Activated naive CD4-positive, alpha-beta T cell (primary cell): Measurements from ENCODE around the gene LGI4.
"Not testable (repeated sequence)": the region's sequence is repeated elsewhere in the genome, so short reads cannot be mapped to it uniquely, and the experiment has no call there.

Experiments
- DNase-seq, 4 experiments: peaks; one replicate each; lab custom pipeline; 2025; lab: John Stamatoyannopoulos, UW

Gene LGI4

DNA sequence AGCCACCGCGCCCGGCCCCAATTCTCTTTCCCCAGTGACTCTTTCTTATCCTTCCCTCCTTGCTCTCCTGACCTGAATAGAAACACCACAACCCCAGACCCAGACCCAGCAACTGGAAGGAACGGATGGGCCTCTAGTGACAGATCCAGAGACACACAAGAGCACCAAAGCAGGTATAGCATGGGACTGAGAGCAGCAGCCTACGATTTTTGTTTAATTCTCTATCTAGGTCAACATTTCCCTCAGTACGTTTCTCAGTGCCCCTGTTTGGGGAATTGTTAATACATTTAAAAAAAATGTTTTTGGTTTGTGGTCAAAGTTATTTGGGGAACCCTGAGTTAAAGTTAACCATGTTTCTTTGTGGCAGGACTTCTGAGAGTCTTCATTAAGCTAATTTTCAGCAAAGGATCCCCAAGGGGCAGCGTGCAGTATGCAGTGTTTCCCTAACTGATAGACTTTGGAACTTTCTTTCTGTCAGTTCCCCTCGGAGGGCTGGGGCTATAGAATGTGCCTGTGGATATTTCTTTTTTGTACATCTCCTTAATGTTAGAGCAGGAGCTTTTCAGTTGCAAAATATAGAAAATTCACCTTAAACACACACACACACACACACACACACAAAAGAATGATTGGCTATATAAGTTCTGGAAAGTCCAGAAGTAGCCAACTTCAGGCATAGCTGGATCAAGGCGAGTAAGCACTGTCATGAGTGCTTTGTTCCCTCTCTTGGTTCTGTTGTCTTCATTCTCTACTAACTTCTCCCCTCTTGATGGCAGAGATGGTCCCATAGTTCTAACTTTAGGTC, 26.0 kb upstream of the LGI4 start:
- DNase-seq, result no peak

DNA sequence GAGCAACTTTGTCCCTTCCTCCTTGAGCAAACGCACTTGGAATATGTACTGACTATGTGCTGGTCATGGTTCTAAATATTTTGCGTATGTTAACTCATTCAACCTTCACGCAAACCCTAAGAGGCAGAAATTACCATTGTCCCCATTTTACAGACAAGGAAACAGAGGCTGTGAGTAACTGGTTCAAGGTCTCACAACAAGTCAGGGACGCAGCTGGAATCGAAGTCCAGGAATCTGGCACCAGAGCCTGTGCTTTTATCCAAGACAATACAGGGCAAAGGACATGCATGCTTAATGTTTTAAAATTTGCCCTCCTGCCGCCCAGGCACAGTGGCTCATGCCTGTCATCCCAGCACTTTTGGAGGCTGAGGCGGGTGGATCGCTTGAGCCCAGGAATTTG, 24.7 kb upstream of the LGI4 start:
- DNase-seq, result no peak

DNA sequence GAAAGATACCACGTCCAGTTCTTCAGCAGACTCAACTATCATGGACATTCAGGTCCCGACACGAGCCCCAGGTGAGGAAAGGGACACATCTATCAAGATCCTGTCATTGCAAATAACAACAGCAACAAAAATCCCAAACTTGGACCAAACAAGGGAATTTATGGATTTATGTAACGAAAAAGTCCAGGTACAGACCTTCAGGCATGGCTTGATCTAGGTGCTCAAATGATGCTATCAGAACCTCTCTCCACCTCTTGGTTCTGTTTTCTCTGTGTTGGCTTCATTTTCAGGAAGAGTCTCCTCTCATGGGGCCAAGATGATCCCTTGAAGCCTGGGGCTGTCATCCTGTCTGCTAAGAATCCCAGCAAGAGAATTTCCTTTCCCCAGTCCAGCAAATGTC, 22.6 kb upstream of the LGI4 start:
- DNase-seq, result no peak

DNA sequence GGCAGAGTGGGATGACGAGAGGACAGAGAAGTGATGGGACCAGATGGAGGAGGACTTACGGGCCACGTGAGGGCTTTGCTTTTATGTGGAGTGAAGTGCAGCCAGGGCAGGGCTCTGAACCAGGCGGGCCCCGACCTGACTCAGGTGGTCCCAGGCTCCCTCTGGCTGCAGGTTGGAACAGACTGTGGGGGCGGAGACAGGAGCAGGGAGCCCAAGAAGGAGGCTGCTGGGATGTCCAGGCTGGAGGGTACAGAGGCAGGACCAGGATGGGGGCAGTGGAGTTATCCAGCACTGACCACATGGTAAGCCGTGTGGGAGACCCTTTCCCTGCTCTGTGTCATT, 21.8 kb upstream of the LGI4 start:
- no peak for DNase-seq

DNA sequence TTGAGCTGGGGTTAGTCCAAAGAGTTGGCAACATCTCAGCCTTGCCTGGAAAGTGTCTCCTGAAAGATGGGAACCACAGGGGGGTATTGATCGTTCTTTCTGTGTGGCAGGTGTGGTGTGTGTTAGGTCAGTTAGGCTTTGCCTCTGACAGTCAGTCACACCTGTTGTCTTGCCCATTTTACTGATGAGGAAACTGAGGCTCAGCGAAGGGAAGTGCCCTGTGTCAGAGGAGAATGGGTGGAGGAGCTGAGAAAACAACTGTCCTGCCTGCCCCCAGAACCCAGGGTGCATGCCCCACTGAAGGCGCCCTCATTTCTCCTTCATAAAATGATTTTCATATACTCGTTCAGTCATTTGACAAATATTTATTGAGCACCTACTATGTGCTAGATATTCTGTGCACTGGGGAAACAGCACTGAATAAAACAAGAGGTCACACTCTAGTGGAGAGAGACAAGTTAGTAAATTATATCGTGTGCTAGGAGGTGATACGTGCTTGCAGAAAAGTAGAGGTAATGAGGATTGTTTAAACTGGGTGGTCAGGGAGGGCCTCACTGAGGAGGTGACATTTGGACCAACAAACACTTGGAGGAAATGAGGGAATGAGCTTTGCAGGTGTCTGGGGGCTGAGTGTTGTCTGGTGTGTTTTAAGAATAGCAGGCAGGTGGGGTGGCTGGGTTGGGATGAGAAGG, 21.3 kb upstream of the LGI4 start:
- no peak for DNase-seq

DNA sequence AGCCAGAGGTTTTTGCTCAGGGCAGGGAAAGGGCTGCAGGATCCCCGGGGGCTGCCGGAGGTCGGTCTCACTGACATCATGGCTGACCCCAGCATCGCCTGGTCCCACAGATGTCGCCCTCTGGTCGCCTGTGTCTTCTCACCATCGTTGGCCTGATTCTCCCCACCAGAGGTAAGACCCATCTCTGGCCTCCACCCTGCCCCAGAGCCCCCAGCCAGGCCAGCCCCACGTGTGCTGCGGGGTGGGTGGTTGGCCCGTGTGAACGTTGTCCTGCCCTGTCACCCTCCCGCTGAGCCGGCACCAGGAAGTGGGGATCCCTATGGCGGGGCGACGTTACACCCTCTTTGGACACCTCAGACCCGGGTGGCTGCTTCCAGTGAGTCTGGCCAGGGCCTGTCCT, 20.6 kb upstream of the LGI4 start:
- no peak for DNase-seq

DNA sequence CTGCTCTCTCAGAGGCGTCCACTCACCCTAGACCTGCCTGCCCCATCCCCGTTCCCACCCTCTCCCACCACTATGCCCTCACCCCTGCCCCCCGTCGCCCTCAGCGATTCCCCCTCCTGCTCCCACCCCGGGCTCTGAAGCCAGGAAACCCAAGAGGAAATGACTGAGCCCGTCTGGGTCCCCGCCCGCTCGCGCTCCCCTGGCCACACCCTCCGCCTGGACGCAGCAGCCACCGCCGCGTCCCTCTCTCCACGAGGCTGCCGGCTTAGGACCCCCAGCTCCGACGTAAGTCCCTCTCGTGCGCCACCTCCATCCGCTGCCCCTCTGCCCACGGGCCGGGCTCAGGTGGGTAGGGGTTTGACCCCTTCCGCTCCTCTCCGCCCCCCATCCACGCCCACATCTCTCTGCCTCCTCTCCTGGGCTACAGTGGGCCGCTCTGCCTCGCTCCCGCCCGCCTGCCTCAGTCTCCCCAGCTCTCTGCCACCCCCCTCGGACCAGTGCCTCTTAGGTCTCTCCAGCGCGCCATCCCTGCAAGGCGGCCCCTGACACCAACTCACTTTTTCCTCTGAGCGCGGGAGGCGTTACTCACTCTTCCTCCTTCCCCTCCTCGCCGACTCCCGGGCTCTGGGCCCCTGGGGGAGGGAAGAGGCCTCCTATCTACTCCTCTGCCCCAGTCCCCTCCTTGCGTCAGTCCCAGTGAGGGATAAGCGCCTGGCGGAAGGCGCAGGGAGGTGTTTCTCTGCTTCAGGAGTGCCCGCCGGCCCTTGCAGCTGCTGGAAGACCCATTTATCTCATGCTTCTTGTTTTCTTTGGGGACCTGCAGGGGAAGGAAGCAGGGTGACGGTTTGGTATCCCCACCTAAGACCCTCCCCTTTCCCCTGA, 19.9 kb upstream of the LGI4 start, which contains the start of gene FXYD5:
TSS of gene FXYD5 (plus strand) at position 211 of the 882 bp plus-strand sequence. CDS start 816 bp downstream, outside the sequence.
- peak; percentile 43 to 59 (median 52) for DNase-seq

DNA sequence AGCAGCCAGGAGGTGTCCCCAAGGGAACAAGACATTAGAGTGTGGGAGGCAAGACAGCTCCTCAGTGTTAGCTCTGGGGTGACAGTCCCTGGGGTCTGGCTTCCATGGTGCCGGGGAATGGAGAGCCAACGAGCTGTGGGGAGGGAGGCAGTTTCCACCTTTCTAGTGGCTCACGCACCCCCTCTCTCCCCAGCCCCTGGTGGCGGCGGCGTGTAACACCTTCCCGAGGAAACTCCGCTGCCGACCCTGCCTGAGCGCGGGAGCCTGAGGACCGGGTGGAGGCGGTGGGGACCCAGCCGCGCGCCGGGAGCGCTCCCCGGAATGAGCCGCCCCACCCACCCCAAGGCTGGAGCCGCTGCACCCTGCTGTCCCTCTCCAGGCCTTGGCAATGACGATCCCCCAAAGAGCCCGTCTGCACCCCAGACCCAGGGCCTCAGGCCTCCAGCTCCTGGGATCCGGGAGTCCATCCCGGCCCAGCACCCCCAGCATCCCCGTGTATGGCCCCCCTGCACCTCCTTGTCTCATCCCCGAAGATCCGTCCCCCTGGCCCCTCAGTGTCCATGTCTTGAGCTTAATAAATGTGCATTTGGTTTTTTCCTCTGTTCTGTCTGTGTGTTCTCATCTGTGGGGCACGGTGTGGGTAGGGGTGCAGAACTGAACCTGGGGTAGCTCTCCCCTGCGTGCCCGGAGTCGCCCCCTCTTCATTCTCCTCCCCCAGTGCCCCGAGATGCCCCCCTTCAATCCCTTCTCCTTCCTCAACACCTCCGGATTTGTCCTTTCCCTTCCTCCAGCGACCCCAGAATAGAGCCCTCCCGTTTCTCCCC, 19.1 kb upstream of the LGI4 start:
- peak; percentile 44 to 65 (median 60) for DNase-seq

DNA sequence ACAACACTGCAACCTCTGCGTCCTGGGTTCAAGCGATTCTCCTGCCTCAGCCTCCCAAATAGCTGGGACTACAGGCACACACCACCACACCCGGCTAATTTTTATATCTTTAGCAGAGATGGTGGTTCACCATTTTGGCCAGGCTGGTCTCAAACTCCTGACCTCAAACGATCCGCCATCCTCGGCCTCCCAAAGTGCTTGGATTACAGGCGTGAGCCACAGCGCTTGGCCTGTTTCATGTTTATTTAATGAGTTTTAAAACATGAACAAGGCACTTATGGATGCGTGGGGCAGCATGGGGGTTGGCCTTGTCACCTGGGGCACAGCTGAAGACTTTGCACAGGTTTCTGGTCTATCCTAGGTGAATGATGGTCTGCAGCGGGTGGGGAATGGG, 18.3 kb upstream of the LGI4 start:
- DNase-seq, result not testable (repeated sequence)

DNA sequence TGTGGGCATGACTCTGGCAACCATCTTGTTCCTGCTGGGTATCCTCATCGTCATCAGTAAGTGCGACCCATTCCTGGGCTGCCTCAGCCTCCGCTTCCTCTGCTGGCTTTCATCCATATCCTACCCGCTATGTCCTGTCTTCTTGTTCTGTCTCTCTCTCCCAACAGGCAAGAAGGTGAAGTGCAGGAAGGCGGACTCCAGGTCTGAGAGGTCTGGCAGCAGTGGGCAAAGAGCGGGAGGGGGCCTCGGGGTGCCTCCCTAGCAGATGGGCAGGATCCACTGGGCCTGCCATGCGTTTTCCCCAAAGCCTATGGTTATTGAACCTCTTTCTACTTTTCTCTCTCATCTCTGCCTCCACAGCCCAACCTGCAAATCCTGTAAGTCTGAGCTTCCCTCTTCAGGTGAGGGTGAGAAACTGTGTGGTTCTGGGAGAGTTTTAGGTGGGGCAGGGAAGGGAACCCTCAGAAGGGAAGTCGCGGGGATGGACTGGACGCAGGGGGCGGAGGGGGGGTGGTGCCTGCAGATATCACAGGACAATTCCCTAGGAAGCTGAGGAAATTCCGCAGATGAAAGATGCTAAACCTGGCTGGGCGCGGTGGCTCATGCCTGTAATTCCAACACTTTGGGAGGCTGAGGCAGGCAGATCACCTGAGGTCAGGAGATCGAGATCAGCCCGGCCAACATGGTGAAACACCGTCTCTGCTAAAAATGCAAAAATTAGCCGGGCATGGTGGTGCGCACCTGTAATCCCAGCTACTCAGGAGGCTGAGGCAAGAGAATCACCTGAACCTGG, 16.6 kb upstream of the LGI4 start:
- no peak for DNase-seq

DNA sequence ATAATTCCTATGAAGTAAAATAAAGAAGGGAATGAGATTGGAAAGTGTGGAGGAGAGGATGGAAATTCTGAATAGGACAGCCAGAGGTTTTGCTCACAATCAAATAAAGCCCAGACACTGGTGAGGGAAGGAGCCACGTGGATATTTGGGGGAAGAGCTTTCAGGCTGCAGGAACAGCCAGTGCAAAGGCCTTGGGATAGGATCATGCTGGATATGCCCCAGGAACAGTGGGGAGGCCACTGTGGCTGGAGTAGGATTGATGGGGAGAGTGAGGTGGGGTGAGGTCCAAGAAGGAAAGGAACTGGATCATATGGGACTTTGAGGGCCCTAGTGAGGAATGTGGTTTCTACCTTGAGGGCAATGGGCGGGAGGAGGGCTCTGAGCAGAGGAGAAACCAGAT, 15.6 kb upstream of the LGI4 start:
- no peak for DNase-seq

DNA sequence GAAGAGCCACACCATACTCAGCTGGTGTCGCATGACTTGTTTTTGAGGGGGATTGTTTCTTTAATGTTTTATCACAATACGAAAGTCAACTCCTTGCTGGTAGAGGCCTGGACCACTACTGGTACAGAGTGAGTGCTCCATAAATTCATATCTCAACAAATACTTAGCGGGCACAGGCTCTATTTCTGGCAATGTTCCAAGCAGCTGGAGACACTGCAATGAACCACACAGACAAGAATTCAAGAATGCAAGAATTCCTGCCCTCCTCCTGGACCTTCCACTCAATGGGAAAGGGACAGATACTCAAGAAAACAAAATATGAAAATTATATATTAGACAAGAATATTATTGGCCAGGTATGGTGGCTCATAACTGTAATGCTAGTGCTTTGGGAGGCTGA, 14.6 kb upstream of the LGI4 start:
- no peak for DNase-seq

DNA sequence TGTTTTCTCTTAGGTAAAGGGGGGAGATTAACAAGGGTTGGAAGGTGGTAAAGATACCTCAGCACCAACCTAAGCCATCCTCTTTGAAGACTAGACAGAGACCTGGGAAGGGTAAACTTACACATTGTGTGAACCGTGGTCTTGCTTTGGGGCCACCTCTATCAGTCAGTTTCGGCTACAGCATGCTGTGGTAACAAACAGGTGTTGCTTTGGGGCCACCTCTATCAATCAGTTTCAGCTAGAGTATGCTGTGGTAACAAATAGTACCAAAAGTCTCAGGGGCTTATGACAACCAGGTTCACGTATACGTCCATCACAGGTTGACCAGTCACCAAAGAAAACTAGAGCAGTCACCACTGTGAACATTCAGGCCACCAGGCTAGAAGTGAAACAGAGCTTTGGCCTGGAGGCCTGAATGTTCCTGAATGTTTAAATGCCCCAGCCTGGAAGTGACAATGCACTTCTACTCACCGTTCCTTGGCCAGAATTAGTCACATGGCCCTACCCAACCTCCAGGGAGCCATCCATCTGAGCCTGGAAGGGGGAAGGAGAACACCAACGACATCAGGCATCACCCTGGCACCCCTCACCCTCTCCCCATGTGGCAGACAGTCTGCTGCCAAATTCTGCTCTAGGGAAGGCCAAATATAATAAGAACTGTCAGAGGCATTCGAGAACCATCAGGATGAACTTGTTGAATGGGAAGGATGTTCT, 12.0 kb upstream of the LGI4 start:
- no peak for DNase-seq

DNA sequence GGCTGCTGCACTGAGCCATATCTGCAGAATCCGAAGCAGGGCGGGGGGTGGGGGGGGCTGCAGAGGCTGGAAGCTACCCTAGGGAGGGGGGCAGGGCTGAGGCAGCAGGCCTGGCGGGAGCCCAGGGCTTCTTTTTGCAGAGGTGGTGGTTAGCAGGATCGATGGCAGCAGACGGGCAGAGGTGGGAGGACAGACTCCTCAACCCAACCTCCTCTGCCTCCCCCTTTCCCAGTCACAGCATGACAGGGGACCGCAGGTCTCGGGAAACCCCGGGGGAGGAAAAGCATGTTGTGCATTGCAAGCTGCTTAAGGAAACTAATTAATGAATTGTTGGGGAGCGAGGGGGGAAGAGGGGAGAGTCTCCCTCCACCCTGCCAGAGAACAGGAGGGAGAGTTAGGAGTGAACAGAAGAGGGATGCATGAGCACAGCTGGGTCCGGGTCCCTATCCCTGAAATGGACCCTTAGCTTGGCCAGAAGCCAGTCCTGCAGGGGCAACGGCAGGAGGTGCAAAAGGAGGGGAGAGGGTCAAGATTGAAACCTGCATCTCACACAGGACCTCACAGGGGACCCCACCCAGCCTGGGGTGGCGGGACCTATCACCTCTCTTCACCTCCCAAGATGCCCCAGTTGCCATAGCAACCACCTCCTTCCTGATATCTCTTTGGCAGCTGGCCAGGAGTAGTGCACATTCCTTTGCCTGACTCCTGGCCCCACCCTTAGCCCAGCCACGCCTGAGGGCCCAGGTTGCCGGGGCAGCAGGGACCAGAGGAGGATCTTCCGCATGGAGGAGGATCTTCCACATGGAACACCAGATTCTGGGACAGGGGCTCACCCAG, 10.0 kb upstream of the LGI4 start:
- DNase-seq, result no peak

DNA sequence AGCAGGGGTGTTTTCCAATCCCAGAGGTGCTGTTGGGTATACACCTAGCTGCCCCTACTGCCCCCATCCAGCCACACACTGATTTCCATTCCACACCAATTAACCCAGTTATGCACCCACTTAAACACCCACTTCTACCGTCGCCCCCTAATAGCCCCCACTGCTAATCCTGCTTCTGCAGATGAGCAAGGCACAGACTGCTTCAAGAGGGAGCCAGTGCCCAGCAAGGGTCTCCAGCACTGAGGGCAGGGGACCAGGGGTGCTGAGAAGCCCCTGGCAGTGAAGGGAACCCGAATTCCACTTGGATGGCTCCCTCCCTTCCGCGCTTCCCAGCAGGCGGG, 9.4 kb upstream of the LGI4 start:
- DNase-seq, result no peak

DNA sequence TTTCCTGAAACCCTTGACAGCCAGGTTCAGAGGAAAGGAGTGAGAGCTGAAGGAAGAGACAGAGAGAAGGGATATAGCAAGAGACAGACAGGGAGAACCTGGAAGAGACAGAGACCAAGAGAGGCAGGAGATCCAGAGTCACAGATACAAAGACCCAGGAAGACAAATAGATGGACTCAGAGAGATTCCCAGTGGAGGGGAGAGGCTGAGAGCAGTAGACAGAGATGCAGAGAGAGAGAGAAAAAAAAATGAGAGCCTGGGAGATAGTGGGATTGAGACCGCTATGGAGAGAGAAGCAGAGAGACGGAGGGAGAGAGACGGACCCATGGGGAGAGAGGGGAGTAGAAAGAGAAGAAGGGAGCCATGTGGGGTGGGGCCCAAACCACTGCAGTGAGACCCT, 9.0 kb upstream of the LGI4 start:
- DNase-seq, result no peak

DNA sequence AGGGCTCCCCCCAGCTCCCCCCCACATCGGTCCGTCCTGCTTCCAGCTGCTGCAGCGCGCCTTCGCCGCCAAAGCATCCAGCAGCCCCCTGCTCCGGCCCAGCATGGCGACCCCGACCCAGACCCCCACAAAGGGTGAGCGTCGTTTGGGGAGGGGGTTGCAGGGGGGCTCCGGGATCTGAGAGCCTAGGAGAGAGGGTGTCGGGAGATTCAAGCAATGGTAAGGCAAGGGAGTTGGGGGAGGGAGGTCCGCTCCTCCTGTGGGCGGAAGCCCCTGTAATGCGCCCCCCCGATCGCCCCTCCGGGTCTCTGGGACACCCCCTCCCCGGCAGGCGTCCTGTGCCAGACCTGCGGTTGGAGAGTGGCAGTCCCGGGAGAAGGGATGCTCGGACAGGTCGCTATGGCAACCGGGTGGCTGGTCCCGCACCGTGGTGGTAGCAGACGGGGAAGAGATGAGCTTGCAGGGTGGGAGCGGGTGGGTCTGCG, 8.4 kb upstream of the LGI4 start, which contains the start of gene FXYD7:
TSS of gene FXYD7 (plus strand) at position 25 of the 485 bp plus-strand sequence. CDS start at position 104, 79 bp downstream.
- no peak for DNase-seq

DNA sequence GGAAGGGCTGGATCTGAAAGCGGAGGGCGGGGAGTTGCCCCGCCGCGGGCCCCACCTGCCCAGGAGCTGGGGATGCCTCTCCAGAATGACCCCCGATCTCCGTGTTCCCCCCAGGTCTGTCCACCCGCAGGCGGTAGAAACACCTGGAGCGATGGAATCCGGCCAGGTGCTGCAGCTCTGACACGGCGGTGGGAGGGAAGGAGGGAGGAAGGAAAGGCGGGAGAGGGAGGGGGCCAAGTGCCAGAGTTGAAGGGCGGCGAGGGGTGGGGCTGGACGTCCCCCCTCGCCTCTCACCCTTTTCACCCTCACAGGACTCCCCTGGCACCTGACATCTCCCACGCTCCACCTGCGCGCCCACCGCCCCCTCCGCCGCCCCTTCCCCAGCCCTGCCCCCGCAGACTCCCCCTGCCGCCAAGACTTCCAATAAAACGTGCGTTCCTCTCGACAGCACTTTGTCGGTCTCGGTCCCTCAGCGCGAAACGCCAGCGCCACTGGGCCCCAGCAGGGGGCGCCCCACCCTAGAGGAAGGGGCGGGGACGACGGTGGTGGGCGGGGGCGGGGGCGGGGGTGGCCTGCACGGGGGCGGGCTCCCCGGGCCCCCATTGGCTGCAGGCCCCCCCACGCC, 7.9 kb upstream of the LGI4 start:
- peak; percentile 34 to 77 (median 62) for DNase-seq
